CD4-positive, alpha-beta T cell (primary cell): ENCODE results near the gene CPTP. TPM values are rescaled to one million over a fixed set of nuclear protein-coding genes. Genes with fewer than 3 reads are reported as not detected.

Experiments
- ATAC-seq: fragments of 200-7000 bp; cut with Tn5 transposase; one replicate; pipeline ENCODE4 v1.10.0; 2022; ENCODE audit warnings: mild to moderate bottlenecking; ENCODE audit not compliant: poor library complexity
- CTCF ChIA-PET: fragments of 350-600 bp; sonication (Branson Sonifier 250); formaldehyde crosslinking; loops from one replicate; lab custom pipeline; 2021; ENCODE audit warnings: antibody characterized with exemption, inconsistent platforms; lab: Charles Lee
- POLR2A ChIA-PET: fragments of 350-600 bp; sonication (Branson Sonifier 250); formaldehyde crosslinking; loops from one replicate; lab custom pipeline; 2021; ENCODE audit warnings: antibody characterized with exemption, inconsistent platforms; lab: Charles Lee
- DNase-seq, 14 experiments: peaks; one replicate each; pipeline ENCODE4 v3.0.0-alpha.2; 2013 to 2020; ENCODE audit warnings: mixed read lengths in 2 of 14
- H3K27ac ChIP-seq, 2 donors: one replicate each; pipeline versions ENCODE4 v1.5.1 to v1.7.0; 2013; ENCODE audit warnings: low read length in 2 of 2, low read depth in 1 of 2, mild to moderate bottlenecking in 1 of 2
- H3K27me3 ChIP-seq, 2 experiments: 1 replicate in 1 of 2; 2 replicates in 1 of 2; pipeline versions ENCODE4 v1.6.1 to v1.7.0; 2013; ENCODE audit warnings: low read length in 2 of 2, control low read depth in 1 of 2, mild to moderate bottlenecking in 1 of 2, moderate library complexity in 1 of 2; ENCODE audit not compliant: insufficient read depth in 2 of 2, control insufficient read depth in 1 of 2
- H3K36me3 ChIP-seq: one replicate; pipeline ENCODE4 v1.6.1; 2013; ENCODE audit warnings: low read length, control low read depth; ENCODE audit not compliant: insufficient read depth
- H3K4me1 ChIP-seq: one replicate; pipeline ENCODE4 v1.6.1; 2013; ENCODE audit warnings: low read length, control low read depth; ENCODE audit not compliant: insufficient read depth
- H3K4me3 ChIP-seq: one replicate; pipeline ENCODE4 v1.5.1; 2013; ENCODE audit warnings: mild to moderate bottlenecking, low read length, moderate library complexity
- H3K9me3 ChIP-seq, 2 experiments: 1 replicate in 1 of 2; 2 replicates in 1 of 2; pipeline versions ENCODE4 v1.6.1 to v1.7.0; 2013; ENCODE audit warnings: low read length in 2 of 2, mild to moderate bottlenecking in 2 of 2, control low read depth in 1 of 2, moderate library complexity in 1 of 2; ENCODE audit not compliant: control insufficient read depth in 1 of 2, insufficient read depth in 1 of 2
- H3K27ac Mint-ChIP-seq: one replicate; pipeline ENCODE4 v1.8.0; 2020; ENCODE audit warnings: mixed read lengths
- H3K27me3 Mint-ChIP-seq: one replicate; pipeline ENCODE4 v1.8.0; 2021; ENCODE audit warnings: mixed read lengths
- H3K36me3 Mint-ChIP-seq: one replicate; pipeline ENCODE4 v1.8.0; 2021; ENCODE audit warnings: low read depth, mixed read lengths
- H3K4me1 Mint-ChIP-seq: one replicate; pipeline ENCODE4 v1.8.0; 2021; ENCODE audit warnings: low read depth, mixed read lengths
- H3K4me3 Mint-ChIP-seq: one replicate; pipeline ENCODE4 v1.8.0; 2020; ENCODE audit warnings: mild to moderate bottlenecking, mixed read lengths
- H3K9me3 Mint-ChIP-seq: one replicate; pipeline ENCODE4 v1.8.0; 2020; ENCODE audit warnings: mixed read lengths
- intact Hi-C, 2 experiments: fragments of 100-400 bp; cut with DNase I in 1 of 2; cut with micrococcal nuclease in 1 of 2; formaldehyde crosslinking; loops; one replicate each; pipeline versions ENCODE4 v1.15.1 to v1.9.0; 2023 to 2025; cut with DNase I, micrococcal nuclease
- total RNA-seq, 174 experiments: library from RNA in 2 of 174; stranded (reverse) in 2 of 174; gene quantifications; one replicate each; pipeline ENCODE4 v1.2.3 and lab custom pipeline; 2021 to 2026
- TF ChIP-seq, protein P1 (sequence below): fragments of 200-600 bp; IDR thresholded peaks from one replicate; pipeline ENCODE4 v1.8.0; 2022; ENCODE audit warnings: antibody characterized with exemption, mild to moderate bottlenecking

The CPTP gene
- total RNA-seq, 2 experiments from 2014 or later: 11.6 to 12.9 TPM

DNA sequence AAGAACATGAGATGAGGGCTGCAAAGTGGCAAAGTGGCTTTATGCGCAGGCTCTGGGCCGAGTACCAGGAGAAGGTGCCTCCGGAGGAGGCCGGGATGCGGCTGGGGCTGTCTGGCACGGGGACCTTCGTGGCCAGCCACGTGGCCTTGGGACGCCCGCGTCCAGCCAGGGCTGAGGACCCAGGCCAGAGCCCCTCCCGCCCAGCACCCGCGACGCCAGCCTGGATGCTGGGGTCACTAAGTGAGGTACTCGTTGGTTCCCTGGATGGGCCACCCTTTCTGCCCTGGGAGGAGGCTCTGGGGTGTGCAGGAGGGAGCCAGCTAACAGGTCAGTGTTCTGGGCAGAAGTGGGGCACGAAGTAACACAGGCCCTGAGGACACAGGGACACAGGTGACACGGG lies 31.8 kb upstream of the CPTP start:
- Mint-ChIP-seq H3K27ac (no peak overlapping the region), H3K4me1 (no peaks in the 10 kb centered on the region), H3K9me3 (no peaks in the 10 kb centered on the region), H3K36me3 (no peaks in the 10 kb centered on the region), H3K27me3 (no peaks in the 10 kb centered on the region), H3K4me3 (no peak overlapping the region)
- H3K4me1 ChIP-seq: peaks cover 14% of the 10 kb centered on the region
- no peaks in the 10 kb centered on the region for H3K36me3 ChIP-seq
- TF ChIP-seq, protein P1, sequence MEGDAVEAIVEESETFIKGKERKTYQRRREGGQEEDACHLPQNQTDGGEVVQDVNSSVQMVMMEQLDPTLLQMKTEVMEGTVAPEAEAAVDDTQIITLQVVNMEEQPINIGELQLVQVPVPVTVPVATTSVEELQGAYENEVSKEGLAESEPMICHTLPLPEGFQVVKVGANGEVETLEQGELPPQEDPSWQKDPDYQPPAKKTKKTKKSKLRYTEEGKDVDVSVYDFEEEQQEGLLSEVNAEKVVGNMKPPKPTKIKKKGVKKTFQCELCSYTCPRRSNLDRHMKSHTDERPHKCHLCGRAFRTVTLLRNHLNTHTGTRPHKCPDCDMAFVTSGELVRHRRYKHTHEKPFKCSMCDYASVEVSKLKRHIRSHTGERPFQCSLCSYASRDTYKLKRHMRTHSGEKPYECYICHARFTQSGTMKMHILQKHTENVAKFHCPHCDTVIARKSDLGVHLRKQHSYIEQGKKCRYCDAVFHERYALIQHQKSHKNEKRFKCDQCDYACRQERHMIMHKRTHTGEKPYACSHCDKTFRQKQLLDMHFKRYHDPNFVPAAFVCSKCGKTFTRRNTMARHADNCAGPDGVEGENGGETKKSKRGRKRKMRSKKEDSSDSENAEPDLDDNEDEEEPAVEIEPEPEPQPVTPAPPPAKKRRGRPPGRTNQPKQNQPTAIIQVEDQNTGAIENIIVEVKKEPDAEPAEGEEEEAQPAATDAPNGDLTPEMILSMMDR: no peak
- POLR2A ChIA-PET: no interaction called here
- ATAC-seq: no peak
- DNase-seq: no peak
- no peak overlapping the region for H3K27ac ChIP-seq
- intact Hi-C loops: loop anchor here (2.0 to 5.0 kb wide), 3 partner anchors 170 to 311 kb away; partner anchors contain the start of gene PERM1 (in 1 of the 2)
- no peaks in the 10 kb centered on the region for H3K9me3 ChIP-seq
- H3K27me3 ChIP-seq: no peaks in the 10 kb centered on the region
- CTCF ChIA-PET: interaction anchor here (1.4 to 1.6 kb wide), 2 partner anchors 170 to 173 kb away, joined by 5 to 33 read pairs; no protein-coding TSS in a partner anchor
- no peak overlapping the region for H3K4me3 ChIP-seq

DNA sequence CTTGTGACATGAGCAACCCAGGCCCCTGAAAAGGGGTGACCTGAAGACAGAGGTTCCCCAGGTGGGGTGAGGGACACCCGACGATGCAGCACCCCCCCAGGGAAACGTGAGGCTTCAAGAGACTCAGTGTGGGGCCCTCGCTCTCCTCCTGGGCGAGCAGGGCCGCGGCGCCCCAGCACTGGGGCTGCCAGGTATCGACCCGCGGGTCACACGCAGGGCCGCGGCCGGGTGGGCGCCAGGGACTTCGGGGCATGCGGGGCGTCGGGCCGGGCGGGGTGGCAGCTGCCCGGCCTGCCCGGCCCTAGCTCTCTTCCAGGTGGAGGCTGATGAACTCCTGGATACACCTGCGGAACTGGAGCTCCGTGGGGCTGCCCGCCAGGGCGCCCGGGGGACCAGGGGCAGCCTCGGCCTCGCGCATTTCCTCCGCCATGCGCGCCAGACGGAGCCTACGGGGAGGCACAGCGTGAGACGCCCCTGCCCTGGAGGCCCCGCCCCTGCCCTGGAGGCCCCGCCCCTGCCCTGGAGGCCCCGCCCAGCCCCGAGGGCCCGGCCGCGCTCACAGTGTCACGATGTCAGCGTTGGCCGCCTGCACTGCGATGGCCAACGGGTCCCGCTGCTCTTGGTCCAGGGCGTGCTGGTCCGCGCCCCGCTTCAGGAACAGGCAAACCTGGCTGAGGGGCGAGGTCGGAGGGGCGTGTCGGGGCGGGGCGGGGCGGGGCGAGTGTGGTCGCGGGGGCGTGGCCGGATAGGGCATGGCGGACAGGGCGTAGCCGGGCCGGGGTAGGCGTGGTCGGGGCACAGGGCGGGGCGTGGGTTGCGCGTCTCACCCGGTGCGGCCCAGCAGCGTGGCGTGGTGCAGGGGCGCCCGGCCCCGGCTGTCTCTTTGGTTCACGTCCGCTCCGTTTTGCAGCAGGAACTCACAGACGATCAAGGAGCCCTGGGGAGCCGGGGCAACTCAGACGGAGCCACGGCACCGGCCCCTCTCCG lies 31.0 kb upstream of the CPTP start:
- Histone ChIP-seq H3K36me3 (no peaks in the 10 kb centered on the region), H3K27ac (no peak overlapping the region), H3K27me3 (no peaks in the 10 kb centered on the region), H3K4me3 (no peak overlapping the region), H3K9me3 (no peaks in the 10 kb centered on the region), H3K4me1 (peaks cover 14% of the 10 kb centered on the region)
- intact Hi-C loops: loop anchor here (2.0 to 5.0 kb wide), 3 partner anchors 171 to 311 kb away; partner anchors contain the start of gene PERM1 (in 1 of the 2)
- H3K27me3 Mint-ChIP-seq: no peaks in the 10 kb centered on the region
- H3K4me1 Mint-ChIP-seq: no peaks in the 10 kb centered on the region
- no peak for ATAC-seq
- H3K4me3 Mint-ChIP-seq: no peak overlapping the region
- ChIA-PET POLR2A (no interaction called here), CTCF (no interaction called here)
- TF ChIP-seq, protein P1: no peak
- no peak for DNase-seq
- H3K27ac Mint-ChIP-seq: no peak overlapping the region
- no peaks in the 10 kb centered on the region for H3K9me3 Mint-ChIP-seq
- no peaks in the 10 kb centered on the region for H3K36me3 Mint-ChIP-seq

DNA sequence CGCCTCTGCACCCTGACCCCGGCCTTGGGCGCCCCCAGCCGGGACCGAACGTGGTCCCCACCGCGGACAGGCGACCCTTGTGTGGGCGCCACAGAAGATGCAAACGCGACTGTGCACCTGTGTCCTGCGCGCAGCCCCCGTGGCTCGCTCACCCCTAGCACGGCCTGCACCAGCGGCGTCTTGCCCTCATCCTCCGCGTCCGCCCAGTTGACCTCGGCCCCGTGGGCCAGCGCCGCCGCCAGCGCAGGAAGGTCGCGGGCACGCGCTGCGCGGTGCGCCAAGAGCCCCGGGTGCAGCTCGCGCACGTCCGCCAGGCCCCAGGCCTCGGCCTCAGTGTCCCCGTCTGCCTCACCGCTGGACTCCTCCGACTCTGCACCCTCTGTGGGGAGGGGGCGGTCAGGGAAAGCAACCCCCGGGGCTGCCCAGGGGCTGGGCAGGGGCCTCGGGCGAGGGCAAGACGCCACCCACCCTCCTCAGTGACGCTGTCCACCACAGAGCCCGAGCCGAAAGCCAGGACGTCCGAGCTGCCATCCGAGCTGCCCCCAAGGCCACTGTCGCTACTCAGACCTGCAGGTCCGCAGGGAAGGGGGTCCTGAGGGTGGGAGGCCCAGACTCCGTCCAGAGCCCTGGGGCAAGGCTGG lies 30.2 kb upstream of the CPTP start:
- no peaks in the 10 kb centered on the region for H3K9me3 Mint-ChIP-seq
- intact Hi-C loops: loop anchor here (5.0 kb wide), 2 partner anchors 262 to 312 kb away; partner anchors contain the start of gene PERM1 (in 1 of the 2)
- H3K27me3 Mint-ChIP-seq: no peaks in the 10 kb centered on the region
- no peaks in the 10 kb centered on the region for H3K4me1 Mint-ChIP-seq
- POLR2A ChIA-PET: no interaction called here
- CTCF ChIA-PET: no interaction called here
- Histone ChIP-seq H3K36me3 (no peaks in the 10 kb centered on the region), H3K27me3 (no peaks in the 10 kb centered on the region), H3K4me3 (no peak overlapping the region), H3K27ac (no peak overlapping the region), H3K4me1 (peaks cover 14% of the 10 kb centered on the region), H3K9me3 (no peaks in the 10 kb centered on the region)
- DNase-seq (no peak), ATAC-seq (no peak)
- no peak overlapping the region for H3K27ac Mint-ChIP-seq
- H3K4me3 Mint-ChIP-seq: no peak overlapping the region
- TF ChIP-seq, protein P1: no peak
- no peaks in the 10 kb centered on the region for H3K36me3 Mint-ChIP-seq
